DLD1 (cell line): ENCODE measurements around the gene LRRN3.

ENCODE experiments used
- in situ Hi-C: cut with HindIII; loops from 2 replicates; pipeline ENCODE4 v1.10.0; 2017; ENCODE audit warnings: low sequenced_read_pairs

Gene LRRN3

DNA sequence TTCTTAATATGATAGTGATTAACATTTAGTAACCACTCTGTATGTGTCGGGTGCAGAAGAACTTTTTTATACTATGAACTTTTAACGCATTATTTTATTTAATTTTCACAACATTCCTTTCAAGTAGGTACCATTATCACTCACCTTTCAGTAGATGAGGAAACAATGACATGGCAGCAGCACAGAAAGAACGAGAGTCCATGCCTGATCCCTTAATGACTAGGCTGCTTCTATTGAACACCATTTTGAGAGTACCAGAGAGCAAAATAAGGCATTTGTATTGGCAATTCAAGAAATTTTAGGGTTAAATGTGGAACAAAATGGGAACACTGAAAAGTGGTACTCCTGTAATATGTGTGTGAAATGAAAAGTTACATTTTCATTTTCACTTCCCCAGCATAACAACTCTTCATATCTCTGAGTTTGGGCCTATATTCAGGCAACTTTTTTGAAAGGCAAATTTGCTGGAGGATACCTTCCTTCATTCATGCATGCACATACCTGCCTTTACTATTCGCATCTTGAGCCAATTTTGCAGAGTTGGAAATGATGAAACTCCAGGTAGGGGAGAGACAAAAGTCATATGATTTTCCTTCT, 12.8 kb downstream of the LRRN3 start:
- in situ Hi-C loops, result no loop called here

DNA sequence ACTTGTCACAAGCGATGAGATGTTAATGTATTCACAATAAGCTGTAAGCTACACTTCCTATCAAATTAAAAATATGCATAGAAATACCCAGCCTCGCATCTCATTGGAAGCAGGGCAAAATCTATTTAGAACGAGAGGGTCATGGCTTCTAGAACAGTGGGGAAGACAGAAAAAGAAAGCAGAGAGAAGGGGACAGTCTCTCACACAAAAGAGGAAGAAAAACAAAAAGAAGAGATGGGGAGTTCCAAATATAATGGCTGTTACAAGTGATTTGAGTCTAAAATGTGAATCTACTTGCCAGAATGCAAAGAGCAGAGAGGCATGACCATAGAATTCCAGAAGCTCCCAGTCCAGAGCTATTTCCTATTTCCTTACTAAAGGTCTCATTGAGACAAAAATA, 13.8 kb downstream of the LRRN3 start:
- in situ Hi-C loops, result no loop called here

- in situ Hi-C loops, result no loop called here
Observed at GRCh38 chr7:111105269-111105668, 14.3 kb downstream of the LRRN3 start.

DNA sequence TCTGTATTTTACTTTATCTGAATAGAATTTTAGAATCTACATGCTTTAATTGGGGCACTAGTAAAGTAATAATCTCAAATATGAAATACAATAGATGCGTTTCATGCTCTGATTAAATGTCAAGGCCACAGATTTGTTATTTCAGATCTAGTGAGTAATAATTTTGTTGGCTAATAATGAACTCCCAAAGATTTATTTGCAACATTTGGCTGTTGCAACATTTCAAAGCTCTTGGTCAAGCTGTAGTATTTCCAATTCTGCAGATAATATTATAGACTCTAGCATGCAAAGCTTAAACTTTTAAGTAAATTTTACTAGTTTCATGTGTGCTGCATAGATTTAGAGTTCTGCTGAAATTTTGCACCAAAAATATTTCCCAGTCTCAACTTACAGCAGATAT, 16.7 kb downstream of the LRRN3 start:
- in situ Hi-C loops, result no loop called here

DNA sequence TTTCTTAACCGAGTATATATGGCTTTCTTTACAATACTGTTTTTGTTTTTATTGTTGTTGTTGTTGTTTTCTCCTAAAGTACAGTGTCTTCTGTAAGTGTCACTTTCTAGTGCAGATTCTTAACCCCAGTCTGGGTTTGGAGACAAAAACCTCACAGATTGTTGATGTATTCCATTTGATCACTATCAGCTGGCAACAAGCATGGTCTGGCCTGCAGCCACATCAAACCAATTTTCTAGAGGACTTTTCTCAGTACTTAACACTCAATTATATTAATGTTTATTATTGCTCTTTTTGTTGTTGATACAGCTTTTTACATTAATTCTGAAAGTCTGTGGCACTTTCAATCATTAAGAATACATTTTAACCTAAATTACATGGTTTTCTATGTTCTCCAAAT, 17.1 kb downstream of the LRRN3 start:
- in situ Hi-C loops, result no loop called here

GRCh38 chr7:111108496-111108895, 17.6 kb downstream of the LRRN3 start:
- in situ Hi-C loops, result no loop called here

- in situ Hi-C loops, result no loop called here
Observed at GRCh38 chr7:111112439-111112838, 21.5 kb downstream of the LRRN3 start.

DNA sequence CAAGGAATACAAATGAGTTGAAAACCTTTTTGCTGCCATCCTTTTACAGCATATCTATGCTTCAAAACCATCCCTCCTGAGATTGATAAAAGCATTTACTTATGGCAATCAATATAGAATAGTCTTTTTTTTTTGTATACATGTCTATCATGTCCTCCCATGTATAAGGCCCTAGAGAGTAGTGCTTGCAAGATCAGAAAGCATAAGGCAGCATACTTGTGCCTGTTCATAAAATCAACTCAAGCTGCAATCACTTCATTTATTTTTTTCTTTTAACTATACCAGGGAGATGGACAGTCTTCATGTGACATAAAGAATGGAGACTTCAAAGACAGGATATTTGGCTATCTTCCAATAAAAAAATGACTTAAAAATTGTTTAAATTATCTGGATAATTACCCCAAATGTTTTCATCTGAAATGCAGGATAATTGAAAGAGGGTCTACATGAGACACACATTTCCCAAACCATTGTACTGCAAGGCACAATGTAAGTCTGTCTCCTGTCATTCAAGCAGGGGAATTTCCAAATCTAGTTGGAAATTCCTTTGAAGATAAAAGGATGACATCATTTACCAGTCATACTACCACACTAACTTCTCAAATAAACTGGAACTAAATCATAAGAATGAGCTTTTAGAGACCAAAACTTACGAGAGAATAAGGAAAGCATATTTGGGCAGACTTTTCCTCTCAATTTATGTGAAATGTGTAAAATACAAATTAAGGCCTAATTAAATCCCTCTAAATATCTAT, 22.5 kb downstream of the LRRN3 start:
- in situ Hi-C loops, result no loop called here

- in situ Hi-C loops, result no loop called here
Observed at GRCh38 chr7:111115966-111116365, 25.0 kb downstream of the LRRN3 start.

GRCh38 chr7:111126987-111127386, 36.1 kb downstream of the LRRN3 start:
- in situ Hi-C loops, result no loop called here

GRCh38 chr7:111129435-111129834, 38.5 kb downstream of the LRRN3 start:
- in situ Hi-C loops, result no loop called here

DNA sequence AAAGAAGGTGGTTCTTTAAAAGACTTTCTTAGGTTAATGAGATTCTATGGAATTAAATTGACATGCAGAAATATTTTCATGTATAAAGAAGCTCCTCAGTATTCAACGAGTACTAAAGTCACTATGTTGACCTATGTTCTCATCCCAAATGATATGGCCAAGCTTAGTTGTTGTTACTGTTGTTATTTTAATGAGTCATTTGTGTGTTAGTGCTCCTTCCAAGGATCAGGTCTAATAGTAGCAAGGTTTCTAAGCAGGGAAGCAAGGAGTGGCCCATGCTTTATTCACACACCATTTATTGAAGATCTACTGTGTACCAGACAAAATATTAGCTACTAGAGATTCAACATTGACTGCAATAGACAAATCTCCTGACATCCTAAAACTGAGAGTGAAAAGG, 41.9 kb downstream of the LRRN3 start:
- in situ Hi-C loops, result no loop called here

GRCh38 chr7:111137296-111138192, 46.6 kb downstream of the LRRN3 start:
- in situ Hi-C loops, result no loop called here

DNA sequence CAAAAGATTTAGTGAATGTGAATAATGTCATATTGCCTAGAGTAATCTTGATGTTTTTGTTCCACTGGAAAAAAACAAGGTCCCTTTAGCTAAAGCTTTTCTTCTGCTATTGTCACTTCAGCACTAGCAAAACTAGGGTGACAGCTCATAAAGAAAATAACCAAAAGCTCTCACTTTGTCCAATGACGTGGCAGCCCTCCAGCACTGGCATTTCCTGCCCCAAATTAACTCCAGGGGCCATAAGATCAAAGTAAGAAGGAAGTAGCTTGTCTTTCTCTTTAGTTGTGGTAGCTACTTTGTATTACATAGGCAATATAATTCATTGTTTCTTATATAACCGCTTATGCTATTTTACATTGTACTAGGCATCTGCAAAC, 47.3 kb downstream of the LRRN3 start:
- in situ Hi-C loops, result no loop called here

- in situ Hi-C loops, result no loop called here
Observed at GRCh38 chr7:111138586-111138985, 47.7 kb downstream of the LRRN3 start.

DNA sequence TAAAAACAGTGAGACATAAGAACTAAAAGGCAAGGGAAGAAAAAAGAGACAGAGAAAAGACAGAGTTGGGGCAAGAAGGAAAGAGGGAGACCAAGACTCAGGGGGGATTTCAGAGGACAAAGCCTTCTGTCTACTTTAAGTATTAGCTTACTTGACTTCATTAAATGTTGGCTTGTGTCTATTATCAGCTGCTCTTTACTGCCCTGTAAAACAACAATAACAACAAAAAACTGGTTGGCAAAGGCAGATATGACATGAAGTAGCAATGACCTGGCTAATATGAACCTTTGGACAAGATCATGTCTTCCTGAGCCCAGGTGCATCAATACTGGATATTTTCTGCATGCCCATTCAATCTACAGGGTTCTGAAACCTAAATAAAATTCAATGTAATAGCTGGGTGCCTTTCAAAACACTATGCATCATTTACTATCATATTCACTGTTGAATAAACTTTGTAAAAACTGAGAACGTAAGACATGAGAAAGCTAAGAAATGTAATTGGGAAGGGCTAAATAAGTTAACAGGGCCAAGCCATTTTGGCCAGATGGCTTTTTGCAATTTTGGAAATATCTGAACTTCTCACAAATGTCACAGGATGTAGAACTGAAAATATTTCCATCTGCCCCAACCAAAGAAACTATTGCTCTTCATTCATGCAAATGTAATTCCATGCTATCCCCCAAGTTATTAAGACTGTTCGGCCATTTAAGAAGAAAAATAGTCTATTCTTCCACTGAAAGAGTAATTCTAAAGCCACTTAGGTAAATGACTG, 49.4 kb downstream of the LRRN3 start:
- in situ Hi-C loops, result no loop called here

GRCh38 chr7:111145472-111145871, 54.5 kb downstream of the LRRN3 start:
- in situ Hi-C loops, result no loop called here

DNA sequence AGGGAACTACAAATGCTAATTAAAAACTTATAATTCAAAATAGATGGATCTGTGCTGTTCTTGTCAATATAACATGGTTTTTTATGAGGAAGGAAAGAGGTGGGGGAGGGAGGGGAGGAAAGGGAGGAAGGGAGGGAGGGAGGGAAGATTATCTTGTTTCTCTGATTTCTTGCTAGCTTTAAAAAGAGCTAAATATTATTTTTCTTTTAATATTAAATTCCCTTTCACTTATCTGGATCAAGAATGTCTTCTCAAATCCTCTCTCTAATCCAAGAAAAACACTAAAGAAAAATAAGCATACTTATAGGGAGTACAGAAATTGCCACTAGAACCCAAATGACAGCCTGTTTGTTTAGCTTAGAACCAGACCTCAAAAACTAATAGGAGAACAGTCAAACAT, 55.2 kb downstream of the LRRN3 start:
- in situ Hi-C loops, result no loop called here

DNA sequence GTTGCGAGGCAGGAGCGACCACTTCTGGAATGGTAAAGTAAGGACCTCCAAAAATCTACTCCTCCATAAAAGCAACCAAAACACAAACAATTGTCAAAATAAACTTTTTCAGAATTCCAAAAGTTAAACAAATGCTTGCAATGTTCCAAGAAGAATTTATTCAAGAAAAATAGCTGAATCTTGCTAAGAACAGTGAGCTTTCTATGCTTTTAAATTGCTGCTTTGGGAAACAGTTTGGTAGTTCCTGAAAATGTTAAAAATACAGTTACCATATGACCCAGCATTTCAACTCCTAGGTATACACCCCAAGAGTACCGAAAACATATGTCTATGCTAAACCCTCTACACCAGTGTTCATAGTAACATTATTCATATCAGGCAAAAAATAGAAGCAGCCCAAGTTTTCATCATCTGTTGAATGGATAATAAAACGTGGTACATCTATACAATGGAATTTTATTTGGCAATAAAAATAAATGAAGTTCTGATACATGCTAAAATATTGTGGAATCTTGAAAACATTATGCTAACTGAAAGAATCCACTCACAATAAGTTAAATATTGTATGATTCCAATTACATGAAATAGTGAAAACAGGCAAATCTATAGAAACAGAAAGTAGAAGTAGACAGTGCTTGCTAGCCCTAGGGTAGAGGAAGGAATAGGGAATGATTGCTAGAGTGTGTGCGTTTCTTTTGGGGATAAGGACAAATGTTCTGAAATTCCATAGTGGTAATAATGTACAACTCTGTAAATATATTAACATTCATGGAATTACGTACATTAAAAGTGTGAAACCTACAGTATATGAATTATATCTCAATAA, 57.0 kb downstream of the LRRN3 start:
- in situ Hi-C loops, result no loop called here

GRCh38 chr7:111150709-111151108, 59.8 kb downstream of the LRRN3 start:
- in situ Hi-C loops, result no loop called here
